ENCODE data around the gene VCL. TPM values are rescaled to one million over a fixed set of nuclear protein-coding genes. Genes with fewer than 3 reads are reported as not detected.
"Not testable (repeated sequence)": the region's sequence is repeated elsewhere in the genome, so short reads cannot be mapped to it uniquely, and the experiment has no call there.

VCL gene
- 100 to 1,000 TPM; 107 to 176 (median 147) TPM for polyA plus RNA-seq (ENCODE audit: insufficient read length in 12 of 12)
- long read RNA-seq, donor 1, full-length matches to known transcripts, result 7 of 175 reads
- long read RNA-seq, donor 1, partial matches to known transcripts, result 168 of 175 reads
- long read RNA-seq, donor 1, other reads (novel, unspliced or antisense), result 0 of 175 reads
- long read RNA-seq, donor 2, full-length matches to known transcripts, result 35 of 54 reads
- long read RNA-seq, donor 2, partial matches to known transcripts, result 11 of 54 reads
- long read RNA-seq, donor 2, other reads (novel, unspliced or antisense), result 8 of 54 reads
- long read RNA-seq, donor 3, full-length matches to known transcripts, result 9 of 20 reads
- long read RNA-seq, donor 3, partial matches to known transcripts, result 11 of 20 reads
- long read RNA-seq, donor 3, other reads (novel, unspliced or antisense), result 0 of 20 reads
- long read RNA-seq, donor 4, full-length matches to known transcripts, result 13 of 13 reads
- long read RNA-seq, donor 4, partial matches to known transcripts, result 0 of 13 reads
- long read RNA-seq, donor 4, other reads (novel, unspliced or antisense), result 0 of 13 reads
- long read RNA-seq, donor 5, result 0 reads
- long read RNA-seq, donor 6, full-length matches to known transcripts, result 11 of 20 reads
- long read RNA-seq, donor 6, partial matches to known transcripts, result 9 of 20 reads
- long read RNA-seq, donor 6, other reads (novel, unspliced or antisense), result 0 of 20 reads
- long read RNA-seq, donor 7, full-length matches to known transcripts, result 15 of 69 reads
- long read RNA-seq, donor 7, partial matches to known transcripts, result 54 of 69 reads
- long read RNA-seq, donor 7, other reads (novel, unspliced or antisense), result 0 of 69 reads
- long read RNA-seq, donor 8, full-length matches to known transcripts, result 22 of 71 reads
- long read RNA-seq, donor 8, partial matches to known transcripts, result 44 of 71 reads
- long read RNA-seq, donor 8, other reads (novel, unspliced or antisense), result 5 of 71 reads
- long read RNA-seq, donor 9, full-length matches to known transcripts, result 2 of 15 reads
- long read RNA-seq, donor 9, partial matches to known transcripts, result 13 of 15 reads
- long read RNA-seq, donor 9, other reads (novel, unspliced or antisense), result 0 of 15 reads
- long read RNA-seq, donor 10, full-length matches to known transcripts, result 26 of 44 reads
- long read RNA-seq, donor 10, partial matches to known transcripts, result 18 of 44 reads
- long read RNA-seq, donor 10, other reads (novel, unspliced or antisense), result 0 of 44 reads
- long read RNA-seq, donor 11, full-length matches to known transcripts, result 25 of 52 reads
- long read RNA-seq, donor 11, partial matches to known transcripts, result 27 of 52 reads
- long read RNA-seq, donor 11, other reads (novel, unspliced or antisense), result 0 of 52 reads

- DNase-seq, result peak; percentile 99
Measured at GRCh38 chr10:73997787-73998622, at the start of gene VCL. VCL (plus strand) TSS chr10:73998116; CDS start chr10:73998208, 92 bp downstream.

- no peak for DNase-seq
Measured at GRCh38 chr10:73948947-73949633, 48.8 kb upstream of the VCL start.

GRCh38 chr10:73950155-73950948 is 47.6 kb upstream of the VCL start:
- DNase-seq, result peak; percentile 75

GRCh38 chr10:73953665-73954064 is 44.3 kb upstream of the VCL start:
- DNase-seq, result no peak

GRCh38 chr10:73954737-73955136 is 43.2 kb upstream of the VCL start:
- no peak for DNase-seq

- no peak for DNase-seq
Measured at GRCh38 chr10:73955719-73956118, 42.2 kb upstream of the VCL start.

- DNase-seq, result no peak
Measured at GRCh38 chr10:73956476-73957359, 41.2 kb upstream of the VCL start.

- DNase-seq, result no peak
Measured at GRCh38 chr10:73959484-73960243, 38.3 kb upstream of the VCL start.

- no peak for DNase-seq
Measured at GRCh38 chr10:73962386-73962785, 35.5 kb upstream of the VCL start.

- DNase-seq, result not testable (repeated sequence)
Measured at GRCh38 chr10:73963533-73963932, 34.4 kb upstream of the VCL start.

- DNase-seq, result no peak
Measured at GRCh38 chr10:73964743-73965142, 33.2 kb upstream of the VCL start.

- not testable (repeated sequence) for DNase-seq
Measured at GRCh38 chr10:73965267-73965889, 32.5 kb upstream of the VCL start.

GRCh38 chr10:73965890-73966768 is 31.8 kb upstream of the VCL start:
- peak; percentile 80 for DNase-seq

GRCh38 chr10:73967022-73967429 is 30.9 kb upstream of the VCL start:
- DNase-seq, result no peak

- DNase-seq, result no peak
Measured at GRCh38 chr10:73967544-73967943, 30.4 kb upstream of the VCL start.

- no peak for DNase-seq
Measured at GRCh38 chr10:73968098-73968521, 29.8 kb upstream of the VCL start.
